GM19023 (cell line): ENCODE measurements around the gene PGM1.
A peak's percentile ranks its signal among the peaks of the same experiment; 100 is the strongest.

Experiments used
- ATAC-seq: cut with Tn5 transposase; IDR thresholded peaks from one replicate; pipeline ENCODE4 v1.9.1; 2021; ENCODE audit warnings: mild to moderate bottlenecking, moderate library complexity; ENCODE audit not compliant: unreplicated experiment

Gene PGM1

DNA sequence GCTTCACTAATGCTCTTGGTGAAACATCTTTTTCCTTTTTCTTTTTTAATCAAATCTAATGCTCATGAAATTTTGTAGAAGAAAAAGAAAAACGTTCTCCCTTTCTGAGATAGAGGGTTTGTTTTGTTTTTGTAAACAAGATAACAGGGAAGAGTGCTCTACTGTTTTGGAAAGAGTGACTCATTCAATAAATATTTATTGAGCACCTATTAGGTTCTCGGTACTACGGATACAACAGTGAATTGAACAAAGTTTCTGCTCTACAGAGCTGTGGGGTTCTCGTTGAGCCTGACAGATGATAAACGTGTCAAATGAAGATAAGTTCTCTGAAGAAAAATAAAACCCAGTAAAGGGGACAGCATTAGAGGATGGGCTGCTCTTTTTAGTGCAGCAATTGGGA is 7.0 kb downstream of the PGM1 start:
- ATAC-seq: no peak

DNA sequence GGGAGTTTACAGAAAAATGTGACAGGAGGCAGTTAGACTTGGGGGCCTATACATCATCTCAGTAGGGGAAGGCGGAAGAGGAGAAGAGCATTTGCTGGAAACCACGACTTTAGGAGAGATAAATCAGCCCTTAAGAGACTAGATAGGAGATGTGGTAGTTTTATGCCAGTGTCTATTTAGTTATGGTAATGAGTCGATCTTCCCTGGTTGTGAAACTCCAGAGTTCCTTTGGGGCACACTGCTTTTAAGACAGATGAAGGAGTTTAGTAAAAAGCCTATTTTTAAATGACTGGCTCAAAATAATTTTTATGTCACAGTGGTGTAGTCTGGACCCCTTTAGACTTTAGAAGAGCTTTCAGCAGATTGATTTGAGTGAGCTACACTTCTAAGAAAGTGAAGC is 7.8 kb downstream of the PGM1 start:
- ATAC-seq: no peak

DNA sequence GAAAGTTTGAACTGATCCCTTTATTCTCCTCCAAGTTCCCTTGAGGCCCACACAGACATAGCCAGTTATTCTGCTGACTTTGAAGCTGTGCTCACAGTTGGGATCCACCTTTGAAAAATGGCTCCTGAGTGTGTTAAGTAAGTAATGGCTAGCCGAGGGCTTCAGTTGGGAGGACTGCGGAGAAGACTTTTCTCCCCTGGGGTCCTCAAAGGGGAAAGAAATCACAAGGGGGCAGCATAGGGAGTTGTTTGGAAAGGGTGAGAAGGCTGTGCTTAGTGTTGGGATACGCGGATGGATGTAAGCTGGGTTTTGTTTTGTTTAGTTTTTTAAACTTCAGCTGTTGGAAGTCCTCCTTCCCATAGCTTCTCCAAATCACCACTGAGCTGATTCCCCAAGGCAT is 8.3 kb downstream of the PGM1 start:
- no peak for ATAC-seq

DNA sequence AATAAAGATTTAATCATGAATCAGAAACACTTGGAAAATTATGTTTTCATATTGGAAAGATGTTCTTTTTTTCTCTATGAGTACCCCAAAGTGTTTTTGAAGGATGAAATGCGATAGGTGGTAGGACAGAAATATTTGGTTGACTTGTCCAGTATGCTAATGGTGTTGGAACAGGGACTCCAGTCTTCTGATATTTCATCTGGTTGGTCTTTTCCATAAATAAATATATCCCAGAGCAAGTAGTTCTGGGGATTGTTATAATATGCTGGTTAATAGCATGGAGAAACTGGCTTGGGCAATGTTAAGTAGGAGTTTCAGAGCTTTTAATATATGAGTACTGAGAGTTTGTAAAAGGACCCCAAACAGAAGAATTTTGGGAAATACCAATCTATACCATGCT is 8.7 kb downstream of the PGM1 start:
- ATAC-seq: no peak

DNA sequence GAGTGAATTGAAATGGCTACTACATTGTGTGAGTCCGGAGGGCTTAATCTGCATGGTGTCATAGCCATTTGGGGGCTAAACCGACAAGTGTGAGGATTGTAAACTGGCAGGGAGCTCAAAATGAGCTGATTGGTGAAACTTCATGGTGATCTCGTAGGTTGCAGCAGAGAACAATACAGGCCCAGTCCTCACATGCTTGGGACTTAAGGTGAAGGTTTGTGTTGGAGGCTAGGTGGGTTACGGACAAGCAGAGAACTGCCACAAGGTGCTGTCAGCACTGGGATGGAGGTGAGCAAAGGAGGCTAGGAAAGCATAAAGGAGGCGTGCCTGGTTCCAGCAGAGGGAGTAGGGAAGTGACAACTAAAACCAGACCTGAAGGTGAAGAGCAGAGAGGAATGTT is 9.4 kb downstream of the PGM1 start:
- ATAC-seq: no peak

DNA sequence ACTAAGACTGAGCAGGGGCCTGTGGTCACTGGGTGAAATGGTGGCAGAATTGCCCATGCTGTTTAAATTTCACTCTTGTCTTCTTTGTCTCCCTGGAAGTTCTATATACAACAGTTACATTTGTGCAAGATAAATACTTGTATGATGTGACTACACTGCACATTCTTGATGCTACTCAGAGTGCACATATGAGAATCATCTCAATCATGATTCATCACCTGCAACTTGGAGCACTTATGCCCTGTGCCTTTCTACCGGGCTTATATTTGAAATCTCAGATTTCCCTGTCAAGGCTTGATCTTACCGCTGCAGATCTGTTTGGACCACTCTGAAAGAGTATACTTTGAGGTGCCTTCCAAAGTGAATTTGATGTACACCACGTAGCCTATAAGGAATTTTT is 10.6 kb downstream of the PGM1 start:
- no peak for ATAC-seq

DNA sequence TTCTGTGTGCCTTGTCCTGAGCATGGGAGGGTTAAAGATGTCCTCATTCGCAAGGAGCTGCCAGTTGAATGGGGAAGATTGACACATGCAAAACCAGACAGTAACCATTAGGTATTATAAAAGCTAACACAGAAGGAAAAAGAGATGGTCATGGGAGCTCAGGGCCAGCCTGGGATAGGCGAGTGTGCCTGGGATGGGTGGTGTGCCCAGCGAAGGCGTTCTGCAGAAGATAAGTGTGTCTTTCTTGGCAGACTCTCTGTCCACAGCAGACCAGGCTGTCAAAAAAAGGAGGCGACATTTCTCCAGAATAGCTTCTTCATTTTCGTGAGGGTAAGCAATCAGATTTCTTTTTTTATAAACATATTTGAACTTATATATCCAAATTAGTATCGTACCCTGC is 14.1 kb downstream of the PGM1 start:
- ATAC-seq: no peak

DNA sequence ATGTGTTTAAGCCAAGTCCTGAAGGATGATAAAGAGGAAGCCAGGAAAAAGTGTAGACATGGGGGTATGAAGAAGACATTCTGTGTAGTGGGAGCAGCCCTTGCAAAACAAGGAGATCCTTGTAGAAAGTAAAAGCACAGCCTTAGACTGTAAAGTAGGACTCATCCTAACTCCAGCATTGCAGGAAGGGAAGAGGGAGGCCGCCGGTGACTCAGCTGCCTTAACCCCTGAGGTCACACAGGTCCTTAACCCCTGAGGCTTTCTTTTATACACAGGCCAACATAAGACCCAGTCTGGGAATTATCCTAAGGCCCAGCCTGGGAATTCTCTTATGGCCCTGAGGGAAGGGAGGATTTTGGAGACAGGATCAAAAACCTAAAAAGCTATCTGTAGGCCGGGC is 18.0 kb downstream of the PGM1 start:
- ATAC-seq: no peak

DNA sequence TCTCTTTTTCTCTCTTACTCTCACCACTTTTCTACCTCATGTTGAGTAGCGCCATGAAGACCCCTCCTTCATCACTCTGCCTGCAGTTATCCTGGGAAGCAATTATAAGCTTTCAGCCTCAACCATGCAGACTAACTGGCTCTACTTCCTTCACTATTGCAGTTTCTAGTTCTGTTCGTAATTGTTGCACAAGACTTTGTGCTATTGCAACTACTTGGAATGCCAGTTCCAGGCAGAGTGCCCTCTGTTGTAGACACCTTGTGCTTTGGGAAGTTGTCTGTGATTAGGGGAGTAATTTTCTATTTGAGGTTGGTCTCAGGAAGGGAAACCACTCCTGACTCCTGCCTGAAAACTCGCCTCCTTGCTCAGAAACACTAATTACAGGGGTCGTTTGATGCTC is 19.4 kb downstream of the PGM1 start:
- ATAC-seq: no peak

DNA sequence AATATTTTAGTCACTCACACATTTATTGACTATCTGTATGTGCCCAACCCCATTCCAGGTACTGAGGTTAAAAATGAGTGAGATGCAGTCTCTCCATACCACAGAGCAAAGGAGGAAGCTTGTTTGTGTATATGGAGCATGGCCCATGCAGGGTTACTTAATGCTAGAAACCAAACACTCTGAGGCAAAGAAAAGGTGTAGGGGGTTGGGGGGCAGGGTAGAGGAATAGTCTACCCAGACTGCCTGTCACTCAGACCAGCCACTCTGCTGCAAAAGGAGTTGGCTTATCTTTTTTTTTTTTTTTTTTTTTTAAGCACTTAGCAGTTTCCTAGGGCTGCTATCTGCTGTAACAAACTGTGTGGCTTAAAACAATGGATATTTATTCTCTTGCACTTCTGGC is 19.8 kb downstream of the PGM1 start:
- ATAC-seq: no peak

DNA sequence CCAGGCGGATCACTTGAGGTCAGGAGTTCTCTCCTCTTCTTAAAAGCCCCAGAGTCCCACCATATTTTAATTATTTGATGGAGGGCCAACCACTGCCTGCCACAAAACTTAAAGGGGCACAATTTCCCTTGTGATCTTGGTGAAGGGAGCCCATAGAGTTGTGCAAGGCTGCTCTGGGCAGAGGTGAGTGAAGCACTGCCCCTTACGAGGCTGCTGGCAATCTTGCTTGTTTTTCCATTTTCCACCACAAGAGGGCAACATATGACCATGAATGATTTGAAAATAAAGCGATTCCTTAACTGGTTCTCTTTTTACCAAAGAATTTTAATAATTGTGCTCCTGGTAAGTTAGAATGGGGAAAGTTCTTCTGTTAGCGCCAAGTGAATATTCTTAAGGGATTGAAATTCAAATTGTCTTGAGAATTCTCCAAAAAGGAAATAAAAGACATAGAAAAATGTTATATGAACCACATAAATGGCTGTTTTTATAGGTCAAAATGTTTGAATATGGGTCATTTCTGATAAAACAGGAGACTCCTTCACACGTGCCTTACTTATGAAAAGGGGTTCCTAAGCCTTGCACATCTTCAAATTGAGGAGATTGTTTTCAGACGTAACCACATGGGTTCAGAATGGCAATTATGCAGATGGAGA is 22.7 kb downstream of the PGM1 start:
- peak; percentile 74 for ATAC-seq

DNA sequence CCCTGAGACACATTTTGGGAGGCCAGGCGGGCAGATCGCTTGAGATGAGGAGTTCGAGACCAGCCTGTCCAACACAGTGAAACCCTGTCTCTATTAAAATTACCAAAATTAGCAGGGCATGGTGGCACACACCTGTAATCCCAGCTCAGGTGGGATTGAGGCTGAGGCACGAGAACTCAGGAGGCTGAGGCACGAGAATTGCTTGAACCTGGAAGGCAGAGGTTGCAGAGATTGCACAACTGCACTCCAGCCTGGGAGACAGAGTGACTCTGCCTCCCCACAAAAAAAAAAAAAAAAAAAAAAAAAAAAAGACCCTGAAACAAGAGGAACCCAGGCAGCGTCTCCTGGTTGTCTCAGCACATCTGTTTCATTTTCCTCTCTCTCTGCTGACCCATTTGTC is 24.2 kb downstream of the PGM1 start:
- ATAC-seq: no peak

DNA sequence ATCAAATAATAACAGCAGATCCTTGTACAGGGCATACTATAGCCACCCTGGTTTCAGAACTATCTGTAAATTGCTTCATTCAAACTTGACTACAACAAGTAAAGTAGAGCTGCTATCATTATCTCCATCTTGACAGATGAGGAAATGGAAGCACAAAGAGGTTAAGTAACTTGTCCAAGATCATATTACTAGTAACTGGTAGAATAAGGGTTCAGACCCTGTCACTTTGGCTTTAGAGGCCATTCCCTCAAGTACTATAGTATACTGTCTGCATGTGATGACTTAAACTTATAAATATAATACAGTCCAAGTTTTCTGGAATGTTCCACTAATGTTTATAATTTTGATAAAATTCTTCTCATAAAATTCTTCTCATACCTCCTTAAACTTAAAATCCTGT is 24.8 kb downstream of the PGM1 start:
- ATAC-seq: no peak

DNA sequence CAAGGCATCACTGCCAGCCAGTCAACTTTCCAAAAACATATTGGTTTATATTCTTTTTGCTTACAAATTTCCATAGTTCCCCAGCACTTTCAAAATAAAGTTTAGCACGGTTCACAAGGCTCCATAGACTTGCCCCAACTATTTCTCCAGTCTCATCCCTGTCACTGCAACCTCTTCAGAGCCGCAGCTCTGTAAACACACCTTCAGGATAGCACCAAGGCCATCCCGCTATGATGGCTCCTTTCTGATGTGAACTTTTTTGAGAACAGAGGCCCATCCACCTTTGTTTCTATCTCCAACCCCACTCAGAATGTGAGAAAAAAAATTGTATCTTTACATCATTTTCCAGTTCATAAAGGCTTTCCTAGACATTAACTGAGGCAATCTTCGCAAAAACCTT is 26.3 kb downstream of the PGM1 start:
- ATAC-seq: no peak

DNA sequence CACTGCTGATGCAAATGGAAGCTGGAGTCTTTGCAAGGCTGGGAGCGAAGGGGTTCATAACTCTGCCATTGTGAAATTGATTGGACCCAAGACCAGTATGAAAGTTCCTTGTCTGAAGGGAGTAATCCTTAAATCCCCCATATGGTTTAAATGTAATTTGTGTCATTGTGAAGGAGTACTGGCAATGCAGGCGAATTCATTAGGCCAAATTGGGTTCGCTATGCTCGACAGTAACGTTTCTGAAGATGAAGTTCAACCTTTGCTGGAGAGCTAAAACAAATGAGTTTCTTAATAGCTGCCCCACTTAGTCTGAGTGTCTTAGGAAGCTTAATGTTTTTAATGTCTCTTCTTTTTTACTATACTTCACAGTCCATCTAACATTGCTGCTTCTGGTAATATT is 27.5 kb downstream of the PGM1 start:
- ATAC-seq: no peak

DNA sequence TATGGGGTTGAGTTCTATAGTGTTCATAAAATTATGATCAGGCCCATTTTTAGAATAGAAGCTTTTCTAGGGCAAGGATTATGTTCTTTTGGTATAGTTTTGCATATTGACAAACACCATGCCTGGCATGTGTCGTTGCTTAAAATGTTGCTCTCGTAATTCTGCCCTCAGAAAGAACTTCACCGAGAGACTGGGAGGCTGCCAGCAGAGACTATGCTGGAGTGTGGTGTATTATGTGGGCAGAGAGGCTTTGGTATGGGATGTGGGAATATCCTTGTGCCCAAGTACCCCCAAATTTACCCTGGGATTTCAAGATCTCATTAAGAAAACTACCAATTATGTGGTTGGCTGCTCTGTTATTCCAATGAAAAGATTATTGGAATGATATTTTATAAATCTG is 27.9 kb downstream of the PGM1 start:
- no peak for ATAC-seq

DNA sequence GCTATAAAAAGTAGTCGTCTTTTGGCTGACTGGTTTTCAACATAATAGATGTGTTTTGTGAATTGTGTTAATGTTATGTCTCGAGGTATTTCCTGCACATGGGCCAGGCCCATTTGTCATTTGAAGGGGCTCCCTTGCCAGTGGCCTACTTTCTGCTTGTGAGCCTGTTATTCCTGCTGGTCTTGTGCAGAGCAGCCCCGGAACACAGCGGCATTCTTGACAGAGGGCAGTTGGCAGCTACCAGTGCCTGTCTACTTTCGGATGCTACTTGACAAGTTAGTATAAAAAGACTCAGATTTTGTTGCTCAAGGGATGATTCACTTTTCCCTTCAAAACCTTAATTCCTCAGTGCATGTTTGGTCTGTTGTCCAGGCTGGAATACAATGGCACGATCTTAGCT is 28.5 kb downstream of the PGM1 start:
- no peak for ATAC-seq

DNA sequence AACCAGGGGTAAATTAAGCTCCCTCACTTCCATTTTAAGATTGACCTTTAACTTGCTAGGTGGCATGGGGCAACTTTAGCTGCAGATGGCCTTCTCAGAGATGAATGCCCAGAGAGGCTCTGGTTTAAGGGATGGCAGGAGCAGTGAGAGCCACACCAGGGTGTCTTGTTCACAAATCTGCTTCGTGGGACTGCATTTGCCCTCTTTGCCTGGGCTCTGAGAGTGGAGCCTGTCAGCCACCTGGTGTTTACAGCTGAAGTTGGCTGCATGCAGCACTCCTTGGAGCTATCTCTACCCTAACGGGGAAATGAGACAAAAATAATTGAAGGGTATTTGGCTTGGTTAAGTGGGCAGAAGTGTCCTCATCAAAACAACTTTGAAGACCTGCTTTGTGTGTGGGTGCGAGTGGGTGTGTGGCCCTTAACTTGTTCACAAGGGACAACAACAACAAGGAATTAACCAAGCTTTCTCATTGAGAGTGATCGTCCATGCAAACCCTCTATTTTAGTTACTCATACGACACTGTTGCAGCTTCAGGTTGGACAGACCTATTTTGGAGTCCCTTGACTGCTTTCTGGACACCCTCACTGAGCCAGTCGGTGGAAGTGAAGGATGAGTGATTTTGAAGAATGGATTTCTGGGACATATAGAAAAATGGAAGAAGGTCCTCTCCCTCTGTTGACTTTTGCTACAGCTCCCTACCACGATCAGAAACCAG is 29.8 kb downstream of the PGM1 start:
- no peak for ATAC-seq

DNA sequence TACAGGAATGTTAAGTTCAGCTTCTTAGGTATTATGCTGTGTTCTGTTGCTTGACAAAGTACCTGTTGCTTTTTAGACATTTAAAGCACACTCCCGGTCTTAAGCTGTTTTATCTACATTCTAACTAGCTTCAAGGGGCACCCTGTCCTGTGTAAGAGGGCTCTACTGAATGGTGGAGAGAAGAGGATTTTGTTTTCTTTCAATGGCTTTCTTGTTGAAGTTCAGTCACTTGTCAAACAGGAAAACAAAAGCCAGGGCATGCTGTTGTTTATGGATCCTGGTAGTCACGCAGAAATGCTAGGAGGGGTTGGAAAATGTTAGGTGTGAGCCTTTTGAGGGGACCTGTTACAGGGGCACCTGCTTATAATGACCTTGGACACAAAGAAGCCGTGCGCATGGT is 30.7 kb downstream of the PGM1 start:
- ATAC-seq: no peak

DNA sequence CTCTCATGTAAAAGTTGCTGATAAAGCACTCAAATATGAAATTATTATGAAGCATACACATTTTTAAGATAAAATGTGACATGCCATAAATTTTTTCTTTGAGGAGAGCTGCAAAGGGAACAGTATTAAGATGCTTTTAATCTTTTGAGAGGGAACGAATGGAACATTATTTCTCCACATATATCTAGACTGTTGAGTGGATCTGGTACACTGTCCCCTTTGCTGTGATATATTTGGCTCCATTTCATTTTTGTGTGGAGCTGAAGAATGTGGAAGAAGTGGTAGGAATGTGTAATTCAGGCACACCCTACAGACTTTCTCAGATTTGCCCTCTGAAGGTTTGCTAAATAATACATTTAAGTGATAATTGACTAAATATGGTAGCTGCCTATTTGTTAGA is 31.7 kb downstream of the PGM1 start:
- no peak for ATAC-seq

DNA sequence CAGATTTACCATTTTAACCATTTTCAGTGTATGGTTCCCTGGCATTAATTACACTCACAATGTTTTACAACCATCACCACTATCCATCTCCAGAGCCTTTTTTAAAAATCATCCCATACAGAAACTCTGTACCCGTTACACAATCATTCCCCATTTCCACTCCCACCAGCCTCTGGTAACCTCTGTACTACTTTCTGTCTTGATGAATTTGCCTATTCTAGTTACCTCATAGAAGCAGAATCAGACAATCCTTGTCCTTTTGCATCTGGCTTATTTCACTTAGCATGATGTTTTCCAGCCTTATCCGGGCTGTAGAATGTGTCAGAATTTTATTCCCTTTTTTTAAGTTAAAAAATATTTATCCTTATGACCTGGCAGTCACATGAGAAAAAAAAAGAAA is 33.0 kb downstream of the PGM1 start:
- ATAC-seq: no peak

DNA sequence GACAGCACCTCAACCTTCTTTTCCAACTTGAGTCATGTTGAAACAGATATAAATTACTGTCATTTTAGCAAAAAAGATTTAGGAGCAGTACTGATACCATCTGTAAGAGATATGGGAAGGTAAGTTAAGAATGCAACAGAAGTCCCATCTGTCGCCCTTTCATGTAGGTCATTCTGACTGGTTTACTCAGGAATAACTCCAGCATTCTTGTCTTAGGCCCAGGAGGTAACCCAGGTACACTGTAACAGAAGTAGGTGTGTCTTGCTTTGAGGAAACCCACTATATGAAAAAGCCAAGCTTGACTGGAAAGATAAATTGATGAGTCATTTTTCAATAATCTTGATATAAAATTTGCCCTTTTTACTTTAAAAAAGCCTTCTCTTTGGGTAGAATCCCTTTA is 35.4 kb downstream of the PGM1 start:
- ATAC-seq: no peak

DNA sequence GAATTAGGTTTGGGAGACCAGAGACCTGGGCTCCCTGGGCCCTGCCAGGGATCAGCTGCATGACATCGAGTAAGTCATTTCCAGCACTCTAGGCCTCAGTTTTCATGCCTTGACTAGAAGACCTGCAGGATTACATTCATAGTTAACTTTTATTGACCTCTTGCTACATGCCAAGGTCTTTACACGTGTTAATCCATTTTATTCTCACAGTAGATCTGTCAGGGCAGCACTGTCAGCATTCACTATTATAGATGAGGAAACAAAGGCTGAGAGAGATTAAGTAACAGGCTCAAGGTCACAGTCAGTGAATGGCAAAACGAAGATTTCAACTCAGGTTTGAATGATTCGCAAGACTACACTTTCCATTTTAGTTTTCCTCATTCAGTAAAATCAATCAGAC is 37.0 kb downstream of the PGM1 start:
- no peak for ATAC-seq
